NCI-H748 (cell line): ENCODE data around the gene BAHCC1.

ENCODE experiments used
- DNase-seq: peaks from one replicate; lab custom pipeline; 2025; ENCODE audit not compliant: unreplicated experiment; lab: John Stamatoyannopoulos, UW

The BAHCC1 gene

DNA sequence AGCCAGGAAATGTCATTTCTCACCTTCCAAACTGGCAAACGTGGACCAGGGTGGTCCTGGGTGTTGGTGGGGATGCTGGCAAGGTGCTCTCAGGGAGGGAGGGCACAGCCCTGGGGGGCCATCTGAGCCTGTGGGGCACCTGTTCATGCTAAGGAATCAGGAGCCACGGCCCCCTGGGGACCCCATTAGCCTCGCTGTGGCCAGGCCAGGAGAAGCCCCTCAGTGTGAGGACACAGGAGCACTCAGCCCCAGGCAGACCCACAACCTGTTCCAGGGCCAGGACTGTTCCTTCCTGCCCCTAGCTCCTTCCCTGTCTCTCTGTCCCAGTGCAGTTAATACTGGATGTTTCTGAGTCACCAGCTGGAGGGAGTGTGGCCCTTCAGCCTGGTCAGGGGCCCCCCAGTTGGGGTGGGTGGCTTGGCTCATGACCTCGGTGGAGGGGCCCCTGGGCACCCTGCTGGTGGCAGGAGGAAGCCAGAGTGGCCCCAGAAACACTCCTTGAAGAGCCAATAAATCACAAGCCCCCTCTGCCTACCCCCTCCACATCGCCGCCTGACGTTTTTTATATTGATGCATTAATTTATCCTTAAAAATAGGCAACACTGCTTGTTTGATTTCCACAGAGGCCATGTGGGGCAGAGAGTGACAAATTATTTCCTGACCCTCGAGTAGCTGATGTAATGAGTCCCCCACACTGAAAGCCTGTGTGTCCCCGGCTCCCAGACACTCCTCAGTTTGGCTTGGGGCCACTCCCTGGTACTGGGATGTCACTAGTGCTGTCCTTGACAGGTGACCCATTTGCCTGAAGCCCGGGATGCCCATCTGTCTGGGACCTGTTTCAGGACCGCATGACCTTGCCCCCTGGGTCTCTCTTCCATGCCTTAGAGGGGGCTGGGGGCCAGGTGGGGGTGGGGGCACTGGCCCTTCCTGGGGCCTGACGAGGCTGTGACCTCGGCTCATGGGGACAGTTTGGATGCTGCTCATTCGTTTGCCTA lies 95.0 kb downstream of the BAHCC1 start:
- DNase-seq = no peak

DNA sequence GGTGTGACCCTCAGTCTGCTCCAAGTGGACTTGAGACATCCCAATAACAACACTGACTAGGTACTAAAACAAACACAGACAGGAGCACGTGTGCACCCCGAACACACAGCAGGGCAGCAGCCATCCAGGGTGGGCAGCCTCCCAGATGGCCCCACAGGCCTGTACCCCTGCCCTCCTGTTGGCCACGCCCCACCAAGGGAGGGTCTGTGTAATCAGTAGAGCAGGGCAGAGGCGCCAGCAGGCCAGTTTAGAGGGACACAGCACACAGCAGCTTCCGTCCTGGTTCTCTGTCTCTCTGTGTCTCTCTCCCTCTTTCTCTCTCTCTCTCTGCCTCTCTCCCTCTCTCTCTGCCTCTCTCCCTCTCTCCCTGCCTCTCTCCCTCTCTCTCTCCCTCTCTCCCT lies 95.9 kb downstream of the BAHCC1 start:
- DNase-seq = peak; percentile 38

DNA sequence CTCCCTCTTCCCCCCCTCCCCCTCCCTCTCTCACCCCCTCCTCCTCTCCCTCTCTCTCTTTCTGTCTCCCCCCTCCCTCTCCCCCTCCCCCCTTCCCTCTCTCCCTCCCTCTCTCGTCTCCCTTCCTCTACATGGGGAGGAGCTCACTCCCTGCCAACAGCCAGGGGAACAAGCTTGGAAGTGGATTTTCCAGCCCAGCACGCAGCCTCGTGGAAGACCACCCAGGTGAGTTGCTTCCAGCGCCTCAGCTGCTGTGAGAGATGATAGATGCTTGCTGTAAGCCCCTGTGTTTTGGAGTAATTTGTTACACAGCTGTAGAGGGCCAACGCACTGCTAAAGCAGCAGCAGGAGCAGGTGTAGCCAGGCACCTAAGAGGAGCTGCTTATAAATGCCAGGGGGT lies 96.5 kb downstream of the BAHCC1 start:
- DNase-seq = no peak

DNA sequence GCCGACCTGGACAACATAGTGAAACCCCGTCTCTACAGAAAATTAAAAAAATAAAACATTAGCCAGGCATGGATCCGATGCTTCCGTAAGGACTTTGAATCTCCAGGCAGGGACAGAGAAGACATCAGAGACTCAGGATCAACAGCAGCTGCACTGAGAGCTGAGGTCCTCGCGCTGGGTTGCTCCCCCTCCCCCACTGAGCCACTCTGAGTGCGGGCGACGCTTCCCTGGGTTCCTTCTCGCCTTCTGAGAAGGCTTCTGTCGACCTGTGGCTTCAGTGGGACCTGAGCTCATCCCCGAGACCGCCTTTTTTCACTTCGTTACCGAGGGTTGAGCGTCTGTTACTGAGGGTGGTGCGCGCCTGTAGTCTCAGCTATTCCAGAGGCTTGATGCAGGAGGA lies 96.9 kb downstream of the BAHCC1 start:
- DNase-seq = no peak

DNA sequence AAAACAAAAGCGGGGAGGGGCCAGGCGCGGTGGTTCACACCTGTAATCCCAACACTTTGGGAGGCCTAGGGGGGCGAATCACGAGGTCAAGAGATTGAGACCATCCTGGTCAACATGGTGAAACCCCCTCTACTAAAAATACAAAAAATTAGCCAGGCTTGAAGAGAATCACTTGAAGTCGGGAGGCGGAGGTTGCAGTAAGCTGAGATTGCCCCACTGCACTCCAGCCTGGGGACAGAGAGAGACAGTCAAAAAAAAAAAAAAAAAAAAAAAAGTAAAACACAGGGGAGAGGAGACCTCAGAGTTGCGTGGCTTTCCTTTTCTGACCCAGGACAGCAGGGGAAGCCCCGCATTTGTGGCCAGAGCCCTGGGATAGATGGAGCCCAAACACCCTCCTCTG lies 97.4 kb downstream of the BAHCC1 start:
- DNase-seq = no peak

DNA sequence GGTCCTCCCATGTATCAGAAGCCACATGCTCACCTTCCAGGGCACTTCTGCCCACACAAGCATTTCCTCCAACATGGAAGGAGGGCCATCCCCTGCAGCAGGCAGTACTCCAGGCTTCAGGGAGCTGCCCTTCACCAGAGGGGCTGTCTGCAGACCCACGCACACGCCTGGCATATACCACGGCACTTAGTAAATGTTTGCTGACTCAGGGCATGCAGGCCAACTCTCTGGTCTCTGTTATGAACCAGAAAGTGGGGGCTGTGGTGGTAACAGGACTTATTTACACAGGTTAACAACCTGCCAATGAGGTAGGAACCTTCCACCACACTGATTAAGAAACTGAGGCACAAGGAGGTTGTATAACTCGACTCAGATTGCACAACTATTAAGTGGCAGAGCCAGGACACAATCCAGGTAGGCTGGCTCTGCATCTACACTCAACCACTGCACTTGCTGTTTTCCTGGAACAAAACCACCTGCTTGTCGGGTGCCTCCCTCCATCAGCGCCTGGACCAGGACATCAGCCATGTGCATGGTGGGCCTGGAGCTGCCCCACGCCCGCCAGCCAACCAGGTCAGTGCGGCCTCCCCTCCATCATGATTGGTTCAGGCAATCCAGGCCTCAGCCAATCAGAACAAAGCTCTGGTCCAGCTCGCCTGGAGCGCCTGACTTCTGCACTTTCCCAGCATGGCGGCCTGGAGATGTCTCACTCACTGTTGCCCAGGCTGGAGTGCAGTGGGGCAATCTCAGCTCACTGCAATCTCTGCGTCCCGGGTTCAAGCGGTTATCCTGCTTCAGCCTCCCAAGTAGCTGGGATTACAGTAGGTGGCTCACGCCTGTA lies 98.2 kb downstream of the BAHCC1 start:
- no peak for DNase-seq

DNA sequence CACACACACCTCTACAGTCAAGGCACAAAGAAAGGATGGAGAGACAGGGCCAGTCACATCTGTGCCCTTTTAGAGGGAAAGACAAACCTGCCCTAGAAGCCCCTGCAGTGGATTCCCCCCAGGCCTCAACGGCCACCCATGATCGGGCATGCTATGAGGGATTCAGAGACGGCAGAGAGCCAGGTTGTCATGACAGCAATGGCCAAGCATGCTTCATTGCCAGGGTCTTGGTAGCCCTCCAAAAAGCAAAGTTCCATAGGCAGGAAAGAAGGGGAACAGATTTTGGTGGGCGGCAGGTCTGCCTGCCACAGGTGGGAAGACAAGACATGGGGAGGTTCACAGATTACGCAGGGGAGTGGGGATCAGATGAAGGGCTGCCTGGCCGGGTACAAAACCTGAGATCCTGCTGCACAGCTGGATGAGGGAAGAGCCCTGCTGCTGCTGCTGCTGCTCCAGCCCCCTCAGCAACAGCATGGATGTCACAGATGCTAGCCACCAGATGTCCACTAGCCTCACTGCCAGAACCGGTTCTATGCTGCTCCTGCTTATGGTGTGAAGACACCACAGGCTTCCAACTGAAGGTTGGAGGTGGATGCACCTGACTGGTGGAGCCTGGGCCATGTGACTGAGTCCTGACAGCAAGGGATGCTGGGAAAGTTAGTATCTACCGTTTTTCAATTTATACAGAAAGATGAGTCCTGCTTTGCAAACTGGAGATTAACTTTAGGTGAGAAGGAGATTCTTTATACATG lies 99.5 kb downstream of the BAHCC1 start:
- peak; percentile 60 for DNase-seq

DNA sequence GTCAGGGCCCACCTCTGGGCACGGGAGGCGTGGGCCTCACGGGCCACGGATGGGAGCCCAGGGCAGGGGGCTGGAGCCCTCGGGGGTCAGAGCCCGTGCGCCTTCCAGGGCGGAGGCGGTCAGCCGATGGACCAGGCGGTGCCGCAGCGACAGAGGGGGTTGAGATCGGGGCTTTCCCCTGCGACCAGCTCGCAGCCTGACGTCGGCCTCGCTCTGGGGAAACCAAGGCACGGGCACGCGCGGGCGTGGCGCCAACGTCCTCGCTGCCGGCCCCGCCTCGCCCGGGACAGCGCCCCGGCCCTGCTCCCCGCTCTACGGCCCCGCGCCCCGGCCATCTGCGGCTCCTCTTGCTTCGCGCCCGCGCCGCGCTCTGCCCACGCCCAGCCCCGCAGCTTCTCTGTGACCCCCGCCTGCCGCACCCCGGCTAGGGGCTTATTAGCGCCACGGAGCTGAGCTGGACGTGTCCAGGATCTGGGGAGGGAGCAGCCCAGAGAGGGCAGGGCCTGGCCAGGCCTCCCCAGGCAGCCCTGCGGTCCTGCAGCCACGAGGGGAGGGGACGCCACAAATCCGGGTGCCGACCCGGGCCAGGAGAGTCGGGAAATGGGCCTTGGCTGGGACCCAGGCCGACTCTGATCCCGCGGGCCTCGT lies 103.8 kb downstream of the BAHCC1 start:
- DNase-seq = no peak

DNA sequence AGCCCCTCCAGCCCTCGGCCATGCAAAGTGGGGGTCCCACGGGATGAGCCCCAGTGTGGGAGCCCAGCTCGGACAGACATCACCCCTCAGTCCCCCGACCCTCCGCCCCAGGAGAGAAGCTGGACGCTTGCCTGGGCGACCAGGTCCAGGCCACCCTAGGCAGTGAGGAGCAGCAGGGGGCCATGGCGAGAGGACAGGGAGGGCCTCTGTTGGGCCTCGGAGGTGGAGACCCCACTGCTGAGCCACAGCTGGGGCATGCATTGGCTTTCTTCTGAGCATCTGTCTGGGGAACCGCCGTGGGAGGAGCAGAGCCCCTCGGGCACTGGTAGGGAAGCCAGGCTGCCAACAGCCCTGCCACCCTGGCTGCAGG lies 104.3 kb downstream of the BAHCC1 start:
- no peak for DNase-seq

DNA sequence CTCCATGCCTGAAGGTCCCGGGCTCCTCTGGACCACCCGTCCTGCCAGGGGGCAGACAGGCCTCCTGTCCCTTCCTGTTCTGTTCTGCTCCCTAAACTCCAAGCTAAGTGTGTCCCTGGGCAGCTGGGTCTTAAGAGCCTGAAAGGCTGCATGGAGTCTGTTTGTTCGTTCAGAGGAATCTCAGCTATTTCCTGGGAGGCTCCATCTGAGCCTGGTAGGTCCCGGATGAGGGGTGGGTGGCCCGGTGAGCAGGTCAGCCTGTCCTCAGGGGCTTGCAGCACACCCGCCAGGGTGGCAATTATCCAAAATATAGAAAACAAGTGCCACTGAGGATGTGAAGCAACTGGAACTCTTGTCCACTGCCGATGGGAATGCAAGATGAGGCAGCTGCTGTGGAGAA lies 104.8 kb downstream of the BAHCC1 start:
- no peak for DNase-seq

DNA sequence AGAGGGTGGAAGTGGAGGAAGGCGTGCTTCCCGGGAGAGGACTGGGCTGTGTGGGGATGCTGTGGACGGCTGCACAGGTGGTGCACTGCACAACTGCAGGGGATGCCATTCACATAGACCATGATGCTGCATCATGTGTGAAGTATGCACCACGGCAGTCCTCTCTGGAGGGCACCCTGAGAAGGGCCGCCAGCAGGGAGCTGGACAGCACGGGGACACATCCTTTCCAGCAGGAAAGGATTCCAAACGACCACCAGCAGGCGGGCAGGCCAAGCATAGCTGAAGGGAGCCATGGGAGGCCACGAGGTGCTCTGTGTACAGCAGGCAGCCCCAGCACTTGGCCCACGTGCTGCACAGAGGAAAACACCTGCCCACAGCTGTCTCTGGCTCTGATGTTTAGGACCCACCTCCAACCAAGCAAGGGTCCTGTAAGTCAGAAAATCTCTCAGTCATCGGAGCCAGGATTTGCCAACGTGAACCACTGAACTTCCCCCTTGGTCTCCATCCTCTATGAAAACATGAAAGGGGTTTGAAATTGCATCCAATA lies 107.3 kb downstream of the BAHCC1 start:
- DNase-seq = no peak

DNA sequence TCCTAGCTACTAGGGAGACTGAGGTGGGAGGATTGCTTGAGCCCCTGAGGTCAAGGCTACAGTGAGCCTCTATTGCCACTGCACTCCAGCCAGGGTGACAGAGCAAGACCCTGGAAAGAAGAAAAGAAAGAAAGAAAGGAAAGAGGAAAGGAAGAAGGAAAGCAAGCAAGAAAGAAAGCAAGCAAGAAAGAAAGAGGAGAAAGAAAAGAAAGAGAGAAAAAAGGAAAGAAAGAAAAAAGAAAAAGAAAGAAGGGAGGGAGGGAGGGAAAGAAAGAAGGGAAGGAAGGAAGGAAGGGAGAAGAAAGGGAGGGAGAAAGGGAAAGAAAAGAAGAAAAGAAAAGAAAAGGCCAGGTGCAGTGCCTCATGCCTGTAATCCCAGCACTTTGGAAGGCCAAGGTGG lies 108.4 kb downstream of the BAHCC1 start:
- no peak for DNase-seq

DNA sequence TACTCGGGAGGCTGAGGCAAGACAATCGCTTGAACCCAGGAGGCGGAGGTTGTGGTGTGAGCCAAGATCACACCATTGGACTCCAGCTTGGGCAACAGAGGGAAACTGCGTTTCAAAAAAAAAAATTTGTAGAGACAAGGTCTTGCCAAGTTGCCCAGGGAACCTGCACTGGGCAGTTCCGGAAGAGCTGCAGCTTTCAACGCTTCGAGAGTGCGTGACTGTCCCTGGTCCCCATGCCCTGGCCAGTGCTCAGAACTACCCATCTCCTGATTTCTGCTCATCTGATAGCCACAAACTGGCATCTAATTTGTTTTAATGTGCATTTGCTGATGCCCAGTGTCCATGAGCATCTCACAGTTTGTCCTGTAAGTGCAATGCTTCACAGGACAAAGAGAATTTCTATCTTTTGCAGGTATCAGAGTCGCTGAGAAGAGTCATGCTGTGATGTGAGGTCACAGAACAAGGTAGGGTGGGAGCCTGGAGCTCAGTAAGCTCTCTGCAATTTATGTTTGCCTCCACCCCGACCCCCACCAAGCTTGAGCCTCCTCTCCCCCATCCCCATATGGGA lies 113.5 kb downstream of the BAHCC1 start:
- DNase-seq = no peak

DNA sequence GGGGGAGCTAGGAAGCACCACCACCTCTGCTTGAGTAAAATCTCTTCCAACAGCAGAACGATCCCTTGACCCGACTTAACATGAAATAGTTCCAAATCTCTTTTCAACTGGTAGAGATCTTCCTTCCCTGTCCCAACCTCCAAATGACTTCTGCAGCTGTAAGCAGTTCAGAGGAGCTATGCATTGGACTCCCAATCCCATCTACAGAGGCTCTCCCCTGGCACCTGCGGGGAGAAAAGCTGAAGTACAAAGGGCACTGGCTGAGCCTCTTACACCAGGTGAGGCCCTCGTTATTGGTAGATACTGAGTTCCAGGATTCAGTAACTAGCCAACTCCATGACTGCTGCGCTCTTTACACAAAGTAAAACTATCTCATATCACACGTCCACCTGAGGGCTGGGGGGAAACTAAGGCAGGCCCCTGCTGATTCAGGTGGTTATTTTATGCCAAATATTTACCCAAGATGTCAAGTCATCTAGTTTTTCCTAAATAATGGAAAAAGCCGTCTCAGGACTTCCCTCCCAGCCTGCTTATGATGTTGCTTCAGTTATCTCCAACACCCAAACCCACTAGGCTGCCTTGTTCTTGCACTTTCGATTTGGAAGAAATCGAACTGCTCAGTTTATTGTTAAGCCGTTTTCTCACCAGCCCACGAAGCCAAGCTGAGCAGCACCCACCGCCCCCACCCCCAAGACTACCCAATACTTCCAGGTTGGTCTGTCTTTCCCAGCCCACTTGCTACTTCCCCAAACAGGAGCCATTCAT lies 114.1 kb downstream of the BAHCC1 start:
- DNase-seq = no peak

DNA sequence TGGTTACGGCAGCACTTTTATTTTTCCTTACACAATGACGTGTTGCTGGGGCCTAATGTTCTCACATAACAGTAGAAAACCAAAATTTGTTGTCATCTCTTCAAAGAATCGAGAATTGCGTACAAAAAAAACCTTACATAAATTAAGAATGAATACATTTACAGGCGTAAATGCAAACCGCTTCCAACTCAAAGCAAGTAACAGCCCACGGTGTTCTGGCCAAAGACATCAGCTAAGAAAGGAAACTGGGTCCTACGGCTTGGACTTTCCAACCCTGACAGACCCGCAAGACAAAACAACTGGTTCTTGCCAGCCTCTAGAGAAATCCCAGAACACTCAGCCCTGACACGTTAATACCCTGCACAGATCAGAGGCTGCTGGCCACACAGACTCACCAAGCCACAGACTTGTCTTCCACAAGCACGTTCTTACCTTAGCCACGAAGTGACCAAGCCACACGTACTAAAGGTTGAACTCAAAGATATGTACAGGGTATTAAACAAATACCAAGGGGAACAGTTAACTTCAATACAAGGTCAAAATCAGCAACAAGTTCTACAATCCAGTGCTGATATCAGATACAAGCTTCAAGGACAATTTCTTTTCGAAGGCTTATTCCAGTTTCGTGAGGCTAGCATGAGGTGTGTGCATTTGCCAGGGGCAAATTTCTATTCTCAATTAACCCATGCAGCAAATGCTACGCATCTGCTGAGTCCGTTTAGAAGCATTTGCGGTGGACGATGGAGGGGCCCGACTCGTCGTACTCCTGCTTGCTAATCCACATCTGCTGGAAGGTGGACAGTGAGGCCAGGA lies 114.9 kb downstream of the BAHCC1 start:
- DNase-seq = no peak

DNA sequence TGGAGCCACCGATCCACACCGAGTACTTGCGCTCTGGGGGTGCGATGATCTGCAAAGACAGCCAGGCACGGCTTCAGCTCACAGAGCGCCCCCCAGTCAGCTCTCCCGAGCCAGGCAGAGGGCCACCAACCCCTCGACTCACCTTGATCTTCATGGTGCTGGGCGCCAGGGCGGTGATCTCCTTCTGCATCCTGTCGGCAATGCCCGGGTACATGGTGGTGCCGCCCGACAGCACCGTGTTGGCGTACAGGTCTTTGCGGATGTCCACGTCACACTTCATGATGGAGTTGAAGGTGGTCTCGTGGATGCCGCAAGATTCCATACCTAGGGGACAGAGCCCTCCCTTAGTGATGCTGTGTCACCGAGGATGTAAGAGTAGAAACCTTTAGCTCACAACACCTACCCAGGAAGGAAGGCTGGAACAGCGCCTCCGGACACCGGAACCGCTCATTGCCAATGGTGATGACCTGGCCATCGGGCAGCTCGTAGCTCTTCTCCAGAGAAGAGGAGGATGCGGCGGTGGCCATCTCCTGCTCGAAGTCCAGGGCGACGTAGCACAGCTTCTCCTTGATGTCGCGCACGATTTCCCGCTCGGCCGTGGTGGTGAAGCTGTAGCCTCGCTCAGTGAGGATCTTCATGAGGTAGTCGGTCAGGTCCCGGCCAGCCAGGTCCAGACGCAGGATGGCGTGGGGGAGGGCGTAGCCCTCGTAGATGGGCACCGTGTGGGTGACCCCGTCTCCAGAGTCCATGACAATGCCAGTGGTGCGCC lies 115.7 kb downstream of the BAHCC1 start:
- no peak for DNase-seq

DNA sequence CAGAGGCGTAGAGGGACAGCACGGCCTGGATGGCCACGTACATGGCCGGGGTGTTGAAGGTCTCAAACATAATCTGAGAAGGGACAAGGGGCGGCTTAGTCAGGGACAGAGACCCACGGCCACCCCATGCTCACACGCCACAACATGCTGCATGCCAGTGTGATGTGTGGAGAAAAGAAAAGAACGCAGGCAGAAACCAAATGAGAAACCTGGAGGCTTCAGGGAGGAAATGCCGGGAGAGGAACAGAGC lies 116.2 kb downstream of the BAHCC1 start:
- no peak for DNase-seq
